ENCODE measurements around the gene RPL27. TPM values are rescaled to one million over a fixed set of nuclear protein-coding genes. Genes with fewer than 3 reads are reported as not detected.

Gene RPL27
- total and polyA plus RNA-seq, 2 donors (not counting 3 experiments of a cell fraction or from before 2014, with no cell fraction given), result 1,014 to 2,467 TPM

- ChIA-PET POLR2A (no interaction called here), CTCF (interaction anchor here (1.0 kb wide), 1 partner anchor 12 kb away, joined by 3 read pairs; no protein-coding TSS in a partner anchor)
Measured at GRCh38 chr17:43043307-43043706, 45.1 kb downstream of the RPL27 start.

DNA sequence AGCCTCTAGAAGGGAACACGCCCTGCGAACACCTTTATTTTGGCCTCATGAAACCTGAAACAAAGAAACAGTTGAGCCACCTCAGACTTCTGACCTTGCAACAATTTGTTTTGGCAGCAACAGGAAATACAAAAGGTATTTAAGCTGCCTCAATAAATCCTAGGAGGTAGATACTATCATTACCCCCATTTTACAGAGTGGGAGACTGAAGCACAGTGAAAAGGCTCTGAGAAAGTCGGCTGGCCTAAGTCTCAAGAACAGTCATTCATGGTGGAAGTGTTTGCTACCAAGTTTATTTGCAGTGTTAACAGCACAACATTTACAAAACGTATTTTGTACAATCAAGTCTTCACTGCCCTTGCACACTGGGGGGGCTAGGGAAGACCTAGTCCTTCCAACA lies 45.8 kb downstream of the RPL27 start:
- intact Hi-C loops (cut with micrococcal nuclease), result no loop called here
- no peaks in the 10 kb centered on the region for H3K9me3 ChIP-seq (replicated peaks; ENCODE audit: control insufficient read depth, insufficient read depth, low read length)
- ChIA-PET POLR2A (interaction anchor here (1.1 kb wide), 1 partner anchor 178 kb away, joined by 3 read pairs; no protein-coding TSS in a partner anchor), CTCF (interaction anchor here (0.6 kb wide), 1 partner anchor 15 kb away, joined by 5 read pairs; no protein-coding TSS in a partner anchor)
- peaks cover 0 to 4% of the 10 kb centered on the region in 2 experiments for H3K36me3 ChIP-seq (ENCODE audit: control insufficient read depth in 2 of 2, extremely low read depth in 1 of 2, insufficient read depth in 2 of 2, low read length in 2 of 2)
- H3K4me1 ChIP-seq (ENCODE audit: control insufficient read depth, extremely low read depth, insufficient read depth, low read length), result no peaks in the 10 kb centered on the region
- H3K4me2 ChIP-seq (ENCODE audit: insufficient read depth, low read length), result no peak overlapping the region
- FAIRE-seq, result no peak
- H3K27ac ChIP-seq (ENCODE audit: insufficient read depth, low read depth, low read length), result no peak overlapping the region
- no peak overlapping the region for H3K9ac ChIP-seq (replicated peaks; ENCODE audit: extremely low read depth, insufficient read depth, low read length)
- peak; percentile 10 for DNase-seq (ENCODE audit: low read depth, low spot score)
- no peaks in the 10 kb centered on the region for H3K27me3 ChIP-seq (ENCODE audit: control insufficient read depth in 2 of 2, insufficient read depth in 2 of 2, low read length in 2 of 2)
- H4K20me1 ChIP-seq (replicated peaks; ENCODE audit: control insufficient read depth, extremely low read depth, insufficient read depth, low read length), result no peaks in the 10 kb centered on the region
- dilution Hi-C loops (cut with MboI; ENCODE audit: extremely low pct_ligation_motif_present, low sequenced_read_pairs), result no loop called here
- no peak overlapping the region for H2AFZ ChIP-seq (ENCODE audit: low read depth, low read length)
- H3K79me2 ChIP-seq (ENCODE audit: control insufficient read depth, insufficient read depth, low read length), result no peaks in the 10 kb centered on the region
- BruUV-seq (replicated peaks), result no TSS peak
- H3K4me3 ChIP-seq (replicated peaks in 1 of 3; ENCODE audit: insufficient read depth in 1 of 3, low read depth in 1 of 3, low read length in 3 of 3), result no peak overlapping the region
- TF ChIP-seq MYC (IDR thresholded peaks at IDR 0.05; ENCODE audit: low read depth, low read length), result no peak
- TF ChIP-seq GATA2 (IDR thresholded peaks at IDR 0.05; ENCODE audit: insufficient read depth, insufficient read length, low read depth, low read length), result no peak
- no peak for TF ChIP-seq JUN (IDR thresholded peaks at IDR 0.05; ENCODE audit: borderline replicate concordance, insufficient read depth, insufficient read length, low read depth)
- no peak for TF ChIP-seq POLR2A (IDR thresholded peaks at IDR 0.05; ENCODE audit: low read depth, low read length)
- no peak for TF ChIP-seq POLR2AphosphoS5 (IDR thresholded peaks at IDR 0.05; ENCODE audit: insufficient read depth, low read depth, low read length)
- no peak for TF ChIP-seq MAX (IDR thresholded peaks at IDR 0.05; ENCODE audit: insufficient read depth, insufficient read length)
- no peak for TF ChIP-seq EZH2 (IDR thresholded peaks at IDR 0.05; ENCODE audit: borderline replicate concordance, low read depth, low read length, severe bottlenecking)
- TF ChIP-seq FOS (IDR thresholded peaks at IDR 0.05; ENCODE audit: borderline replicate concordance, insufficient read depth, low read length), result no peak
- TF ChIP-seq, protein P1, sequence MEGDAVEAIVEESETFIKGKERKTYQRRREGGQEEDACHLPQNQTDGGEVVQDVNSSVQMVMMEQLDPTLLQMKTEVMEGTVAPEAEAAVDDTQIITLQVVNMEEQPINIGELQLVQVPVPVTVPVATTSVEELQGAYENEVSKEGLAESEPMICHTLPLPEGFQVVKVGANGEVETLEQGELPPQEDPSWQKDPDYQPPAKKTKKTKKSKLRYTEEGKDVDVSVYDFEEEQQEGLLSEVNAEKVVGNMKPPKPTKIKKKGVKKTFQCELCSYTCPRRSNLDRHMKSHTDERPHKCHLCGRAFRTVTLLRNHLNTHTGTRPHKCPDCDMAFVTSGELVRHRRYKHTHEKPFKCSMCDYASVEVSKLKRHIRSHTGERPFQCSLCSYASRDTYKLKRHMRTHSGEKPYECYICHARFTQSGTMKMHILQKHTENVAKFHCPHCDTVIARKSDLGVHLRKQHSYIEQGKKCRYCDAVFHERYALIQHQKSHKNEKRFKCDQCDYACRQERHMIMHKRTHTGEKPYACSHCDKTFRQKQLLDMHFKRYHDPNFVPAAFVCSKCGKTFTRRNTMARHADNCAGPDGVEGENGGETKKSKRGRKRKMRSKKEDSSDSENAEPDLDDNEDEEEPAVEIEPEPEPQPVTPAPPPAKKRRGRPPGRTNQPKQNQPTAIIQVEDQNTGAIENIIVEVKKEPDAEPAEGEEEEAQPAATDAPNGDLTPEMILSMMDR (IDR thresholded peaks at IDR 0.05; ENCODE audit: extremely low read depth in 1 of 2, insufficient read depth in 1 of 2, low read depth in 1 of 2, low read length in 2 of 2), result no peak
- H3K9me1 ChIP-seq (replicated peaks; ENCODE audit: control insufficient read depth, extremely low read depth, insufficient read depth, low read length), result no peaks in the 10 kb centered on the region

More at GRCh38 chr17:43043307-43043706, 45.1 kb downstream of the RPL27 start:
- H3K4me1 ChIP-seq (ENCODE audit: control insufficient read depth, extremely low read depth, insufficient read depth, low read length), result no peaks in the 10 kb centered on the region
- intact Hi-C loops (cut with micrococcal nuclease), result no loop called here
- H3K9me3 ChIP-seq (replicated peaks; ENCODE audit: control insufficient read depth, insufficient read depth, low read length), result no peaks in the 10 kb centered on the region
- dilution Hi-C loops (cut with MboI; ENCODE audit: extremely low pct_ligation_motif_present, low sequenced_read_pairs), result no loop called here
- no peaks in the 10 kb centered on the region for H3K9me1 ChIP-seq (replicated peaks; ENCODE audit: control insufficient read depth, extremely low read depth, insufficient read depth, low read length)
- no peaks in the 10 kb centered on the region for H4K20me1 ChIP-seq (replicated peaks; ENCODE audit: control insufficient read depth, extremely low read depth, insufficient read depth, low read length)
- H3K9ac ChIP-seq (replicated peaks; ENCODE audit: extremely low read depth, insufficient read depth, low read length), result no peak overlapping the region
- no peaks in the 10 kb centered on the region for H3K36me3 ChIP-seq (ENCODE audit: control insufficient read depth in 2 of 2, extremely low read depth in 1 of 2, insufficient read depth in 2 of 2, low read length in 2 of 2)
- H2AFZ ChIP-seq (ENCODE audit: low read depth, low read length), result no peak overlapping the region
- H3K4me2 ChIP-seq (ENCODE audit: insufficient read depth, low read length), result no peak overlapping the region
- H3K4me3 ChIP-seq (replicated peaks in 1 of 3; ENCODE audit: insufficient read depth in 1 of 3, low read depth in 1 of 3, low read length in 3 of 3), result no peak overlapping the region
- H3K27ac ChIP-seq (ENCODE audit: insufficient read depth, low read depth, low read length), result no peak overlapping the region
- no peaks in the 10 kb centered on the region for H3K27me3 ChIP-seq (ENCODE audit: control insufficient read depth in 2 of 2, insufficient read depth in 2 of 2, low read length in 2 of 2)
- DNase-seq (ENCODE audit: low read depth, low spot score) (no peak), FAIRE-seq (no peak)
- no TSS peak for BruUV-seq (replicated peaks)
- H3K79me2 ChIP-seq (ENCODE audit: control insufficient read depth, insufficient read depth, low read length), result no peaks in the 10 kb centered on the region
- TF ChIP-seq, protein P1 (IDR thresholded peaks at IDR 0.05; ENCODE audit: extremely low read depth in 1 of 2, insufficient read depth in 1 of 2, low read depth in 1 of 2, low read length in 2 of 2), result no peak

Measured in endothelial cell of umbilical vein (primary cell).